Caco-2 (cell line): ENCODE results near the gene TTC4. TPM values are rescaled to one million over a fixed set of nuclear protein-coding genes. Genes with fewer than 3 reads are reported as not detected.
A peak's percentile ranks its signal among the peaks of the same experiment; 100 is the strongest.

Experiments
- BruUV-seq: library from RNA; stranded (reverse); fragments of 400-500 nt; replicated peaks from 2 replicates; lab custom pipeline; 2021; lab: Mats Ljungman, UMichigan
- CTCF ChIA-PET: fragments of 300-600 bp; sonication (Branson Sonifier 250); formaldehyde crosslinking; loops from one replicate; lab custom pipeline; 2022; ENCODE audit warnings: antibody characterized with exemption; lab: Charles Lee
- POLR2A ChIA-PET: fragments of 300-600 bp; sonication (Branson Sonifier 250); formaldehyde crosslinking; loops from one replicate; lab custom pipeline; 2022; ENCODE audit warnings: antibody characterized with exemption; lab: Charles Lee
- DNase-seq, 2 experiments: peaks; one replicate each; pipeline versions ENCODE4 v3.0.0 to v3.0.0-alpha.2; 2020 to 2022
- H3K27me3 ChIP-seq: replicated peaks from 2 replicates; pipeline ENCODE4 v1.6.0; 2011; ENCODE audit warnings: low read length; ENCODE audit not compliant: control insufficient read depth, insufficient read depth
- H3K36me3 ChIP-seq: 2 replicates; pipeline ENCODE4 v1.5.1; 2011; ENCODE audit warnings: low read length; ENCODE audit not compliant: control insufficient read depth, insufficient read depth
- H3K4me1 ChIP-seq: fragments of 250-450 bp; sonication (Bioruptor Pico); 2 replicates; pipeline ENCODE4 v1.5.1; 2020; ENCODE audit warnings: mild to moderate bottlenecking
- H3K4me3 ChIP-seq: 2 replicates; pipeline ENCODE4 v1.5.1; 2011; ENCODE audit warnings: low read depth, mild to moderate bottlenecking, control low read depth, low read length
- H3K9me3 ChIP-seq: fragments of 250-450 bp; sonication (Bioruptor Pico); 2 replicates; pipeline ENCODE4 v1.5.1; 2020; ENCODE audit warnings: mild to moderate bottlenecking, moderate library complexity
- H3K27ac Mint-ChIP-seq: one replicate; pipeline ENCODE4 v1.8.0; 2022; ENCODE audit warnings: mixed read lengths; ENCODE audit not compliant: unreplicated experiment
- H3K27me3 Mint-ChIP-seq: one replicate; pipeline ENCODE4 v1.8.0; 2022; ENCODE audit warnings: mixed read lengths; ENCODE audit not compliant: insufficient read depth, unreplicated experiment
- H3K36me3 Mint-ChIP-seq: one replicate; pipeline ENCODE4 v1.8.0; 2022; ENCODE audit warnings: mild to moderate bottlenecking, mixed read lengths; ENCODE audit not compliant: insufficient read depth, unreplicated experiment
- H3K4me1 Mint-ChIP-seq: one replicate; pipeline ENCODE4 v1.8.0; 2022; ENCODE audit warnings: low read depth, mixed read lengths; ENCODE audit not compliant: unreplicated experiment
- H3K4me3 Mint-ChIP-seq: one replicate; pipeline ENCODE4 v1.8.0; 2022; ENCODE audit warnings: mild to moderate bottlenecking, moderate library complexity, mixed read lengths; ENCODE audit not compliant: unreplicated experiment
- H3K9me3 Mint-ChIP-seq: one replicate; pipeline ENCODE4 v1.8.0; 2022; ENCODE audit warnings: mixed read lengths; ENCODE audit not compliant: unreplicated experiment
- intact Hi-C: fragments of 100-400 bp; cut with micrococcal nuclease; formaldehyde crosslinking; loops from one replicate; pipeline ENCODE4 v1.10.0; 2022; ENCODE audit not compliant: unreplicated experiment
- total RNA-seq: library from RNA; stranded (reverse); gene quantifications from 2 replicates; pipeline ENCODE4 v1.2.3, GENCODE V29; 2022
- TF ChIP-seq, protein P1 (sequence below), 2 experiments: fragments of 200-600 bp in 1 of 2; IDR thresholded peaks; 1 replicate in 1 of 2; 2 replicates in 1 of 2; pipeline versions ENCODE4 v1.5.1 to v1.8.0; 2011 to 2022; ENCODE audit warnings: antibody characterized with exemption in 1 of 2, control low read depth in 1 of 2, inconsistent platforms in 1 of 2, low read depth in 1 of 2, low read length in 1 of 2, mild to moderate bottlenecking in 1 of 2, moderate library complexity in 1 of 2; ENCODE audit not compliant: insufficient read depth in 1 of 2, severe bottlenecking in 1 of 2, unreplicated experiment in 1 of 2

Gene TTC4
- total RNA-seq, 1 experiment from 2014 or later = 14.0 TPM

- Mint-ChIP-seq H3K27ac (no peak overlapping the region), H3K4me1 (no peaks in the 10 kb centered on the region), H3K27me3 (no peaks in the 10 kb centered on the region), H3K9me3 (no peaks in the 10 kb centered on the region), H3K4me3 (no peak overlapping the region), H3K36me3 (no peaks in the 10 kb centered on the region)
- Histone ChIP-seq H3K4me1 (no peaks in the 10 kb centered on the region), H3K4me3 (no peak overlapping the region), H3K9me3 (no peaks in the 10 kb centered on the region), H3K27me3 (no peaks in the 10 kb centered on the region), H3K36me3 (no peaks in the 10 kb centered on the region)
- TF ChIP-seq, protein P1, sequence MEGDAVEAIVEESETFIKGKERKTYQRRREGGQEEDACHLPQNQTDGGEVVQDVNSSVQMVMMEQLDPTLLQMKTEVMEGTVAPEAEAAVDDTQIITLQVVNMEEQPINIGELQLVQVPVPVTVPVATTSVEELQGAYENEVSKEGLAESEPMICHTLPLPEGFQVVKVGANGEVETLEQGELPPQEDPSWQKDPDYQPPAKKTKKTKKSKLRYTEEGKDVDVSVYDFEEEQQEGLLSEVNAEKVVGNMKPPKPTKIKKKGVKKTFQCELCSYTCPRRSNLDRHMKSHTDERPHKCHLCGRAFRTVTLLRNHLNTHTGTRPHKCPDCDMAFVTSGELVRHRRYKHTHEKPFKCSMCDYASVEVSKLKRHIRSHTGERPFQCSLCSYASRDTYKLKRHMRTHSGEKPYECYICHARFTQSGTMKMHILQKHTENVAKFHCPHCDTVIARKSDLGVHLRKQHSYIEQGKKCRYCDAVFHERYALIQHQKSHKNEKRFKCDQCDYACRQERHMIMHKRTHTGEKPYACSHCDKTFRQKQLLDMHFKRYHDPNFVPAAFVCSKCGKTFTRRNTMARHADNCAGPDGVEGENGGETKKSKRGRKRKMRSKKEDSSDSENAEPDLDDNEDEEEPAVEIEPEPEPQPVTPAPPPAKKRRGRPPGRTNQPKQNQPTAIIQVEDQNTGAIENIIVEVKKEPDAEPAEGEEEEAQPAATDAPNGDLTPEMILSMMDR (IDR thresholded peaks at IDR 0.05; ENCODE audit: insufficient read depth in 1 of 2, low read depth in 1 of 2, low read length in 1 of 2, severe bottlenecking in 1 of 2, unreplicated experiment in 1 of 2) = no peak
- ChIA-PET CTCF (no interaction called here), POLR2A (no interaction called here)
- intact Hi-C loops = no loop called here
- no TSS peak for BruUV-seq
- no peak for DNase-seq
These were observed 42.2 kb downstream of the TTC4 start for GRCh38 chr1:54757833-54758232.

GRCh38 chr1:54758678-54759348 lies 43.2 kb downstream of the TTC4 start:
- no peaks in the 10 kb centered on the region for H3K36me3 ChIP-seq
- no peaks in the 10 kb centered on the region for H3K4me1 Mint-ChIP-seq
- H3K27me3 ChIP-seq = no peaks in the 10 kb centered on the region
- no peak overlapping the region for H3K27ac Mint-ChIP-seq
- H3K9me3 Mint-ChIP-seq = no peaks in the 10 kb centered on the region
- CTCF ChIA-PET = no interaction called here
- H3K4me3 ChIP-seq = no peak overlapping the region
- POLR2A ChIA-PET = no interaction called here
- H3K27me3 Mint-ChIP-seq = no peaks in the 10 kb centered on the region
- TF ChIP-seq, protein P1 (IDR thresholded peaks at IDR 0.05; ENCODE audit: insufficient read depth in 1 of 2, low read depth in 1 of 2, low read length in 1 of 2, severe bottlenecking in 1 of 2, unreplicated experiment in 1 of 2) = no peak
- DNase-seq = no peak
- H3K4me3 Mint-ChIP-seq = no peak overlapping the region
- intact Hi-C loops = no loop called here
- no peaks in the 10 kb centered on the region for H3K4me1 ChIP-seq
- H3K36me3 Mint-ChIP-seq = no peaks in the 10 kb centered on the region
- BruUV-seq = no TSS peak
- no peaks in the 10 kb centered on the region for H3K9me3 ChIP-seq

DNA sequence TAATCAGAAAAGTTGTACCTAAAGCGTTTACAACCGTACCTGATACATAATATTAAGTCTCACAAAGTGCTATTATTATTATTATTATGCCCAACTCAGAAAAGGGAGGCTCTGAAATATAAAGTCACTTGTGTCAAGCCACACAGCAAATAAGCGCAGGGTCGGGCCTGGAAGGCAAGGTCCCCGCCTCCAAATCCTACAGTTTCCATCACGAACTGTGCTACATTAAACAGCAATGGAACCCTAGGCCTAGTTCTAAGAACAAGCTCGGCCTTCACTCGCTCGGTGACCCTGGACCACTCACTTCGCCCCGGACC lies 48.1 kb downstream of the TTC4 start:
- Mint-ChIP-seq H3K4me1 (peaks cover 7% of the 10 kb centered on the region), H3K36me3 (no peaks in the 10 kb centered on the region), H3K27ac (peak overlapping the region; percentile 93), H3K4me3 (peak overlapping the region; percentile 88), H3K27me3 (no peaks in the 10 kb centered on the region), H3K9me3 (no peaks in the 10 kb centered on the region)
- no peaks in the 10 kb centered on the region for H3K27me3 ChIP-seq
- H3K4me1 ChIP-seq = no peaks in the 10 kb centered on the region
- intact Hi-C loops = loop anchor here (1.0 to 5.0 kb wide), 3 partner anchors 37 to 47 kb away; partner anchors contain the start of genes TTC22 and TTC4
- H3K4me3 ChIP-seq = peak overlapping the region; percentile 60
- H3K9me3 ChIP-seq = no peaks in the 10 kb centered on the region
- ChIA-PET POLR2A (interaction anchor here (1.0 kb wide), 1 partner anchor 9 kb away, joined by 3 read pairs; no protein-coding TSS in a partner anchor), CTCF (interaction anchor here (1.9 kb wide), 1 partner anchor 38 kb away, joined by 18 read pairs; the partner anchor contains the start of gene TTC22)
- H3K36me3 ChIP-seq = no peaks in the 10 kb centered on the region
- BruUV-seq = TSS peak; percentile 89
- no peak for DNase-seq
- TF ChIP-seq, protein P1 (IDR thresholded peaks at IDR 0.05; ENCODE audit: insufficient read depth in 1 of 2, low read depth in 1 of 2, low read length in 1 of 2, severe bottlenecking in 1 of 2, unreplicated experiment in 1 of 2) = no peak
